GM12878 (cell line): ENCODE measurements around the gene RWDD4. TPM values are rescaled to one million over a fixed set of nuclear protein-coding genes. Genes with fewer than 3 reads are reported as not detected.

Source experiments
- ATAC-seq: fragments of 200-7000 bp; cut with Tn5 transposase; 3 replicates; pipeline ENCODE4 v1.9.1; 2020; ENCODE audit warnings: mild to moderate bottlenecking, moderate library complexity
- BruUV-seq: library from RNA; stranded (reverse); fragments of 400-500 nt; replicated peaks from 2 replicates; lab custom pipeline; 2021; lab: Mats Ljungman, UMichigan
- CTCF ChIA-PET: fragments of 300-600 bp; sonication (Branson Sonifier 250); formaldehyde crosslinking; extraction: SDS; loops from one replicate; lab custom pipeline; 2021; ENCODE audit warnings: inconsistent platforms; lab: Yijun Ruan, JAX
- POLR2A ChIA-PET: fragments of 350-600 bp; formaldehyde crosslinking; extraction: SDS; loops from one replicate; lab custom pipeline; 2021; ENCODE audit warnings: inconsistent platforms; lab: Charles Lee
- RAD21 ChIA-PET: fragments of 300-600 bp; sonication (Branson Sonifier 250); formaldehyde crosslinking; loops from one replicate; lab custom pipeline; 2023; ENCODE audit warnings: antibody characterized with exemption; ENCODE audit not compliant: unreplicated experiment; lab: Charles Lee
- SMC1A ChIA-PET: fragments of 300-600 bp; sonication (Branson Sonifier 250); formaldehyde crosslinking; loops from one replicate; lab custom pipeline; 2023; ENCODE audit not compliant: unreplicated experiment, uncharacterized antibody; lab: Charles Lee
- DNase-seq: peaks from one replicate; pipeline ENCODE4 v3.0.0-alpha.2; 2011; ENCODE audit warnings: low read depth, low spot score
- FAIRE-seq: peaks from 3 replicates; lab custom pipeline; 2011; peaks lifted over from hg19 to GRCh38; lab: Jason Lieb, UNC
- H2AFZ ChIP-seq: 2 replicates; pipeline ENCODE4 v1.6.0; 2011; ENCODE audit warnings: low read depth, low read length, control low read depth; ENCODE audit not compliant: control insufficient read depth
- H3K27ac ChIP-seq: 2 replicates; pipeline ENCODE4 v1.5.1; 2011; ENCODE audit warnings: control low read depth; ENCODE audit not compliant: control insufficient read depth, insufficient read depth
- H3K27me3 ChIP-seq, 2 experiments: replicated peaks in 1 of 2; 2 replicates each; pipeline versions ENCODE4 v1.6.0 to v1.6.1; 2011; ENCODE audit warnings: low read length in 1 of 2; ENCODE audit not compliant: control insufficient read depth in 2 of 2, insufficient read depth in 2 of 2
- H3K36me3 ChIP-seq, 2 experiments: 2 replicates each; pipeline ENCODE4 v1.5.1; 2011; ENCODE audit warnings: low read length in 1 of 2; ENCODE audit not compliant: control insufficient read depth in 2 of 2, insufficient read depth in 2 of 2
- H3K4me1 ChIP-seq: 2 replicates; pipeline ENCODE4 v1.6.1; 2011; ENCODE audit warnings: mild to moderate bottlenecking, low read length, moderate library complexity, mixed read lengths; ENCODE audit not compliant: control insufficient read depth, insufficient read depth
- H3K4me2 ChIP-seq: 2 replicates; pipeline ENCODE4 v1.6.0; 2011; ENCODE audit warnings: control low read depth; ENCODE audit not compliant: control insufficient read depth, insufficient read depth
- H3K4me3 ChIP-seq: fragments of 200-600 bp; sonication (generic); 2 replicates; pipeline ENCODE4 v1.5.1; 2016
- H3K79me2 ChIP-seq: 2 replicates; pipeline ENCODE4 v1.6.0; 2011; ENCODE audit warnings: low read length; ENCODE audit not compliant: control insufficient read depth, insufficient read depth
- H3K9ac ChIP-seq: 2 replicates; pipeline ENCODE4 v1.8.0; 2011; ENCODE audit warnings: low read length, control low read depth, mixed read lengths; ENCODE audit not compliant: control insufficient read depth, insufficient read depth
- H3K9me3 ChIP-seq: replicated peaks from 3 replicates; pipeline ENCODE4 v1.5.1; 2011; ENCODE audit warnings: mild to moderate bottlenecking, low read length; ENCODE audit not compliant: control insufficient read depth, insufficient read depth
- H4K20me1 ChIP-seq: 2 replicates; pipeline ENCODE4 v1.6.0; 2011; ENCODE audit not compliant: control insufficient read depth, insufficient read depth
- BCL3 ChIP-seq: IDR thresholded peaks from 2 replicates; pipeline ENCODE4 v1.6.1; 2011; ENCODE audit warnings: borderline replicate concordance, low read depth, mild to moderate bottlenecking, moderate library complexity, low read length; ENCODE audit not compliant: insufficient read depth, poor library complexity, severe bottlenecking
- JUND ChIP-seq: IDR thresholded peaks from 2 replicates; pipeline ENCODE4 v1.6.1; 2012; ENCODE audit warnings: low read depth, mild to moderate bottlenecking, low read length, improper control_type of control experiment, moderate library complexity
- MYB ChIP-seq: fragments of 150-350 bp; IDR thresholded peaks from 2 replicates; pipeline ENCODE4 v1.6.1; 2014; ENCODE audit warnings: mild to moderate bottlenecking, low read depth, low read length, borderline replicate concordance
- WGBS: methylation state at CpG from one replicate; pipeline ENCODE4 v1.1.6; 2016; ENCODE audit warnings: low lambda C conversion rate; ENCODE audit not compliant: insufficient replicate concordance, insufficient coverage; ENCODE audit errors: missing lambda C conversion rate; 5-methylcytosine and 5-hydroxymethylcytosine counted together
- in situ Hi-C: fragments of 300-500 bp; cut with MboI; formaldehyde crosslinking; loops from 9 replicates; pipeline ENCODE4 v1.14.3; 2018; ENCODE audit warnings: mixed read lengths
- intact Hi-C: fragments of 100-400 bp; cut with micrococcal nuclease; formaldehyde crosslinking; loops from one replicate; pipeline ENCODE4 v1.14.2; 2022; ENCODE audit not compliant: unreplicated experiment
- polyA plus RNA-seq, 11 experiments: library from polyadenylated mRNA; depleted of rRNA in 4 of 11; unstranded in 6 of 11; stranded (reverse) in 5 of 11; fragments of >200 nt; fragmentation: Nextera tagmentation in 4 of 11; fragmentation: Illumina TruSeq in 1 of 11; extraction: Ambion mirVana in 4 of 11; extraction: Trizol in 1 of 11; gene quantifications; 1 replicate in 1 of 11; 2 replicates in 10 of 11; pipeline versions ENCODE4 v1.2.1 to v1.2.3, GENCODE V29; 2011 to 2016; ENCODE audit warnings: inconsistent platforms in 2 of 11, missing spikeins in 2 of 11, low read depth in 1 of 11
- total RNA-seq, 4 experiments: library from RNA; depleted of rRNA in 3 of 4; stranded (reverse); fragments of >200 nt in 3 of 4; fragmentation: Illumina TruSeq in 1 of 4; extraction: Trizol in 1 of 4; gene quantifications; 2 replicates each; pipeline versions ENCODE4 v1.2.1 to v1.2.3, GENCODE V29; 2013 to 2021

Gene RWDD4
- total and polyA plus RNA-seq, 10 of the 15 experiments (the other 5 are each of a cell fraction or from before 2014, with no cell fraction given), result 11.2 to 37.8 (median 19.9) TPM

DNA sequence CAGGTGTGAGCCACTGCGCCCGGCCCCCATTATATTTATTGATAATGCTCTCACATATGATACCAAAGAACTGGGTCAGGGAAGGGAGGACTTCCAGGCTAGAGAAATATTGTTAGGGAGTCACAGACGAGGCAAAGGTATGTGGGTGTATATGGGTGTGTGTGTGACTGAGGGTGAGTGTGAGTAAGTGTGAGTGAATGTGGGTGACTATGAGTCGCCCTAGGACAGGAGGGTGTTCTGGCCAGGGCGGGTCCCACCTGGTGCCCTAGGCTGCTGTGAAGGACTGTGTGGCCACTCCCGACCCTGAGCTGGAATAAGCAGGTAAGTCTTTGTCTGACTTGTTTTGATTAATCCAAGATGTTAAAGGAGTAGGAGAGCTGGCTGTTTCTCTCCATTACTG is 34.4 kb downstream of the RWDD4 start:
- Histone ChIP-seq H3K9me3 (no peaks in the 10 kb centered on the region), H3K4me3 (no peak overlapping the region), H3K9ac (no peak overlapping the region), H2AFZ (no peak overlapping the region), H3K36me3 (no peaks in the 10 kb centered on the region), H3K27ac (no peak overlapping the region), H3K79me2 (no peaks in the 10 kb centered on the region), H3K4me2 (no peak overlapping the region), H3K27me3 (peaks cover 0 to 2% of the 10 kb centered on the region in 2 experiments; a peak in 1 of 4 replicates), H4K20me1 (no peaks in the 10 kb centered on the region), H3K4me1 (no peaks in the 10 kb centered on the region)
- TF ChIP-seq MYB (no peak), BCL3 (peak; percentile 74)
- intact Hi-C loops (loop anchor here (10.0 kb wide), 2 partner anchors 470 to 540 kb away; no protein-coding TSS in a partner anchor), in situ Hi-C loops (no loop called here)
- FAIRE-seq, result no peak
- no TSS peak for BruUV-seq
- ChIA-PET CTCF (interaction anchor here (1.1 kb wide), 1 partner anchor 43 kb away, joined by 4 read pairs; no protein-coding TSS in a partner anchor), SMC1A (no interaction called here), RAD21 (no interaction called here), POLR2A (no interaction called here)
- WGBS, result 30% methylated on average over 6 of the region's 6 CpGs
- no peak for DNase-seq
- no peak for ATAC-seq

GRCh38 chr4:183621875-183622274 is 37.1 kb downstream of the RWDD4 start:
- Histone ChIP-seq H3K36me3 (no peaks in the 10 kb centered on the region), H3K9me3 (no peaks in the 10 kb centered on the region), H3K4me2 (no peak overlapping the region), H4K20me1 (no peaks in the 10 kb centered on the region), H2AFZ (no peak overlapping the region), H3K79me2 (no peaks in the 10 kb centered on the region), H3K9ac (no peak overlapping the region), H3K27me3 (peaks cover 0 to 2% of the 10 kb centered on the region in 2 experiments; a peak in 1 of 4 replicates), H3K4me1 (no peaks in the 10 kb centered on the region), H3K27ac (no peak overlapping the region), H3K4me3 (no peak overlapping the region)
- no peak for ATAC-seq
- TF ChIP-seq JUND, result no peak
- no TSS peak for BruUV-seq
- ChIA-PET POLR2A (no interaction called here), RAD21 (no interaction called here), SMC1A (no interaction called here), CTCF (interaction anchor here (1.9 kb wide), 1 partner anchor 100 kb away, joined by 7 read pairs; no protein-coding TSS in a partner anchor)
- intact Hi-C loops (loop anchor here (10.0 kb wide), 2 partner anchors 473 to 543 kb away; no protein-coding TSS in a partner anchor), in situ Hi-C loops (no loop called here)
- no peak for FAIRE-seq
- no peak for DNase-seq
- 0% methylated on average over 1 of the region's 1 CpG for WGBS
